OCI-LY1 (cell line): Measurements from ENCODE around the gene DHRS1.

Source experiments
- H2AFZ ChIP-seq: fragments of 200-600 bp; sonication (generic), shearing (Covaris generic); 2 replicates; pipeline ENCODE4 v1.6.0; 2014; ENCODE audit warnings: antibody characterized with exemption, mild to moderate bottlenecking, low read length
- H3F3A ChIP-seq: fragments of 200-600 bp; sonication (generic), shearing (Covaris generic); 2 replicates; pipeline ENCODE4 v1.6.0; 2014; ENCODE audit warnings: mild to moderate bottlenecking, antibody characterized with exemption, low read length, moderate library complexity; ENCODE audit not compliant: insufficient read depth
- H3K27ac ChIP-seq: fragments of 200-600 bp; sonication (generic); 2 replicates; pipeline ENCODE4 v1.5.1; 2014; ENCODE audit warnings: low read length, mixed run types, mild to moderate bottlenecking, low read depth; ENCODE audit not compliant: poor library complexity, severe bottlenecking
- H3K27me3 ChIP-seq: fragments of 200-600 bp; sonication (generic); 2 replicates; pipeline ENCODE4 v1.6.0; 2014; ENCODE audit warnings: antibody characterized with exemption, mild to moderate bottlenecking, low read length, moderate library complexity; ENCODE audit not compliant: insufficient read depth
- H3K36me3 ChIP-seq: fragments of 200-600 bp; sonication (generic); 2 replicates; pipeline ENCODE4 v1.6.1; 2014; ENCODE audit warnings: mild to moderate bottlenecking, antibody characterized with exemption, low read length, moderate library complexity, mixed read lengths; ENCODE audit not compliant: insufficient read depth
- H3K4me1 ChIP-seq: fragments of 200-600 bp; sonication (generic); 2 replicates; pipeline ENCODE4 v1.5.1; 2014; ENCODE audit warnings: mild to moderate bottlenecking, low read length, moderate library complexity; ENCODE audit not compliant: insufficient read depth, severe bottlenecking
- H3K4me2 ChIP-seq: fragments of 200-600 bp; sonication (generic), shearing (Covaris generic); 2 replicates; pipeline ENCODE4 v1.6.1; 2014; ENCODE audit warnings: low read length
- H3K4me3 ChIP-seq: fragments of 200-600 bp; sonication (generic); 2 replicates; pipeline ENCODE4 v1.5.1; 2014; ENCODE audit warnings: low read length, low read depth, mild to moderate bottlenecking, mixed read lengths; ENCODE audit not compliant: poor library complexity, severe bottlenecking
- H3K79me2 ChIP-seq: fragments of 200-600 bp; shearing (Covaris generic); 2 replicates; pipeline ENCODE4 v1.6.1; 2016; ENCODE audit warnings: mixed run types, low read length, mixed read lengths; ENCODE audit not compliant: insufficient read depth
- H3K9ac ChIP-seq: fragments of 200-600 bp; sonication (generic), shearing (Covaris generic); 2 replicates; pipeline ENCODE4 v1.6.1; 2014; ENCODE audit warnings: mild to moderate bottlenecking, low read length, mixed read lengths
- H3K9me2 ChIP-seq: fragments of 200-600 bp; sonication (generic), shearing (Covaris generic); 2 replicates; pipeline ENCODE4 v1.6.1; 2014; ENCODE audit warnings: low read depth, mild to moderate bottlenecking, low read length, mixed read lengths
- H3K9me3 ChIP-seq: fragments of 200-600 bp; shearing (Covaris generic); 2 replicates; pipeline ENCODE4 v1.6.1; 2014; ENCODE audit warnings: low read length, mixed read lengths
- H4K20me1 ChIP-seq: fragments of 200-600 bp; sonication (generic), shearing (Covaris generic); 2 replicates; pipeline ENCODE4 v1.6.0; 2016; ENCODE audit warnings: mild to moderate bottlenecking, low read length; ENCODE audit not compliant: insufficient read depth
- CTCF ChIP-seq: fragments of 200-600 bp; sonication (generic), shearing (Covaris generic); IDR thresholded peaks from 2 replicates; pipeline ENCODE4 v1.5.1; 2017; ENCODE audit warnings: mild to moderate bottlenecking, antibody characterized with exemption, low read length, moderate library complexity, mixed read lengths
- EZH2 ChIP-seq: fragments of 200-600 bp; sonication (generic), shearing (Covaris generic); IDR thresholded peaks from 2 replicates; pipeline ENCODE4 v1.8.0; 2017; ENCODE audit warnings: borderline replicate concordance, mixed run types, mild to moderate bottlenecking, antibody characterized with exemption, low read length, moderate library complexity, mixed read lengths

The DHRS1 gene

GRCh38 chr14:24263848-24264247 is 35.7 kb downstream of the DHRS1 start:
- H3K36me3 ChIP-seq, result 0 out of 2 replicates have a peak, but pooled peaks cover 3% of the 10 kb centered on the region
- no peaks in the 10 kb centered on the region for H4K20me1 ChIP-seq
- no peaks in the 10 kb centered on the region for H3K79me2 ChIP-seq
- H3F3A ChIP-seq, result no peaks in the 10 kb centered on the region
- no peaks in the 10 kb centered on the region for H3K9me2 ChIP-seq
- H2AFZ ChIP-seq, result no peak overlapping the region
- no peak overlapping the region for H3K4me2 ChIP-seq
- H3K27ac ChIP-seq, result no peak overlapping the region
- TF ChIP-seq CTCF (no peak), EZH2 (no peak)
- H3K9me3 ChIP-seq, result no peaks in the 10 kb centered on the region
- no peaks in the 10 kb centered on the region for H3K4me1 ChIP-seq
- H3K4me3 ChIP-seq, result no peak overlapping the region
- no peak overlapping the region for H3K9ac ChIP-seq
- H3K27me3 ChIP-seq, result no peaks in the 10 kb centered on the region

GRCh38 chr14:24262821-24263733 is 36.5 kb downstream of the DHRS1 start, which contains the start of gene TGM1:
Gene TGM1, minus strand, starts transcription at chr14:24263177. Its CDS starts 825 bp downstream, at chr14:24262352.
- no peaks in the 10 kb centered on the region for H3K9me3 ChIP-seq
- H4K20me1 ChIP-seq, result no peaks in the 10 kb centered on the region
- H3K4me1 ChIP-seq, result no peaks in the 10 kb centered on the region
- H3K4me3 ChIP-seq, result no peak within 1 kb of the TSS
- no peaks in the 10 kb centered on the region for H3K27me3 ChIP-seq
- H3K9ac ChIP-seq, result no peak within 1 kb of the TSS
- no peaks in the 10 kb centered on the region for H3K9me2 ChIP-seq
- H3K4me2 ChIP-seq, result no peak within 1 kb of the TSS
- no peak for TF ChIP-seq CTCF
- TF ChIP-seq EZH2, result no peak
- no peak within 1 kb of the TSS for H2AFZ ChIP-seq
- H3K27ac ChIP-seq, result no peak within 1 kb of the TSS
- no peaks in the 10 kb centered on the region for H3K79me2 ChIP-seq
- H3K36me3 ChIP-seq, result 0 out of 2 replicates have a peak, but pooled peaks cover 3% of the 10 kb centered on the region
- H3F3A ChIP-seq, result no peaks in the 10 kb centered on the region

GRCh38 chr14:24261969-24262327 is 37.6 kb downstream of the DHRS1 start:
- TF ChIP-seq EZH2, result no peak
- no peaks in the 10 kb centered on the region for H3K9me2 ChIP-seq
- no peak overlapping the region for H2AFZ ChIP-seq
- no peaks in the 10 kb centered on the region for H3K4me1 ChIP-seq
- no peaks in the 10 kb centered on the region for H3K79me2 ChIP-seq
- H3K4me3 ChIP-seq, result no peak overlapping the region
- 0 out of 2 replicates have a peak, but pooled peaks cover 3% of the 10 kb centered on the region for H3K36me3 ChIP-seq
- no peak overlapping the region for H3K4me2 ChIP-seq
- H3K27ac ChIP-seq, result no peak overlapping the region
- no peak overlapping the region for H3K9ac ChIP-seq
- H3K9me3 ChIP-seq, result no peaks in the 10 kb centered on the region
- no peaks in the 10 kb centered on the region for H3K27me3 ChIP-seq
- no peaks in the 10 kb centered on the region for H4K20me1 ChIP-seq
- H3F3A ChIP-seq, result no peaks in the 10 kb centered on the region
